Sigmoid colon (tissue), 7 donors: ENCODE results near the gene PPM1E. TPM values are rescaled to one million over a fixed set of nuclear protein-coding genes. Genes with fewer than 3 reads are reported as not detected.

Experiments used
- DNase-seq: peaks from one replicate; pipeline ENCODE4 v3.0.0-alpha.2; 2019
- H3K27ac ChIP-seq, 4 donors: fragments of 200-600 bp; sonication (generic); one replicate each; pipeline ENCODE4 v1.5.1; 2016 to 2019; ENCODE audit warnings: mild to moderate bottlenecking in 1 of 4
- H3K27me3 ChIP-seq, 3 donors: fragments of 200-600 bp; sonication (generic); one replicate each; pipeline ENCODE4 v1.5.1; 2019; ENCODE audit warnings: mild to moderate bottlenecking in 1 of 3
- H3K36me3 ChIP-seq, 4 donors: fragments of 200-600 bp; sonication (generic); one replicate each; pipeline ENCODE4 v1.5.1; 2016 to 2019
- H3K4me1 ChIP-seq, 4 donors: fragments of 200-600 bp; sonication (generic); one replicate each; pipeline ENCODE4 v1.5.1; 2017 to 2019
- H3K4me3 ChIP-seq, 4 donors: fragments of 200-600 bp; sonication (generic); one replicate each; pipeline ENCODE4 v1.5.1; 2017 to 2019; ENCODE audit warnings: mild to moderate bottlenecking in 2 of 4, moderate library complexity in 1 of 4
- H3K9me3 ChIP-seq, 4 donors: fragments of 200-600 bp in 3 of 4; sonication (generic) in 3 of 4; one replicate each; pipeline versions ENCODE4 v1.5.1 to v1.6.1; 2013 to 2019
- EP300 ChIP-seq, 4 donors: sonication (generic); formaldehyde crosslinking; IDR thresholded peaks; one replicate each; pipeline ENCODE4 v1.6.1; 2017; ENCODE audit warnings: antibody characterized with exemption in 4 of 4
- POLR2A ChIP-seq, 2 donors: fragments of 450-650 bp; IDR thresholded peaks; one replicate each; pipeline ENCODE4 v1.6.1; 2016; ENCODE audit warnings: antibody characterized with exemption in 2 of 2, mild to moderate bottlenecking in 2 of 2, moderate library complexity in 2 of 2
- POLR2AphosphoS5 ChIP-seq, 4 donors: sonication (generic); formaldehyde crosslinking; IDR thresholded peaks; one replicate each; pipeline ENCODE4 v1.6.1; 2017; ENCODE audit warnings: antibody characterized with exemption in 4 of 4
- WGBS, 2 donors: extraction: QIAGEN DNeasy Blood & Tissue Kit; methylation state at CpG; one replicate each; pipeline ENCODE4 v1.1.7; 2013; 5-methylcytosine and 5-hydroxymethylcytosine counted together
- intact Hi-C: fragments of 100-400 bp; cut with DNase I; formaldehyde crosslinking; loops from one replicate; pipeline ENCODE4 v1.15.1; 2023
- polyA plus RNA-seq, 3 donors: library from polyadenylated mRNA; stranded (reverse); fragments of 200-250 nt; gene quantifications; one replicate each; pipeline ENCODE4 v1.2.3, GENCODE V29; 2013
- total RNA-seq, 4 donors: library from RNA; depleted of rRNA; stranded (reverse); fragments of >200 nt; gene quantifications; one replicate each; pipeline ENCODE4 v1.1.0, GENCODE V29; 2016
- TF ChIP-seq, protein P1 (sequence below), 4 experiments: fragments of 450-650 bp in 3 of 4; fragments of 200-600 bp in 1 of 4; IDR thresholded peaks; one replicate each; pipeline ENCODE4 v1.5.1; 2016 to 2019; ENCODE audit warnings: antibody characterized with exemption in 4 of 4, mild to moderate bottlenecking in 3 of 4, moderate library complexity in 2 of 4
- donor health status: healthy with polysubstance abuse.
- donor health status: Bipolar disorder and iron deficiency.
- donor health status: healthy.

Gene PPM1E
- total and polyA plus RNA-seq, 7 donors: 0.16 to 0.55 (median 0.36) TPM; not detected in 2

GRCh38 chr17:58722696-58723095 is 33.0 kb upstream of the PPM1E start:
- Histone ChIP-seq H3K27ac (no peak overlapping the region), H3K4me3 (no peak overlapping the region), H3K27me3 (no peaks in the 10 kb centered on the region), H3K4me1 (no peaks in the 10 kb centered on the region), H3K9me3 (no peaks in the 10 kb centered on the region), H3K36me3 (peaks cover 0 to 51% (median 6%) of the 10 kb centered on the region in 4 donors)
- TF ChIP-seq POLR2AphosphoS5 (IDR thresholded peaks at IDR 0.05): no peak
- TF ChIP-seq, protein P1, sequence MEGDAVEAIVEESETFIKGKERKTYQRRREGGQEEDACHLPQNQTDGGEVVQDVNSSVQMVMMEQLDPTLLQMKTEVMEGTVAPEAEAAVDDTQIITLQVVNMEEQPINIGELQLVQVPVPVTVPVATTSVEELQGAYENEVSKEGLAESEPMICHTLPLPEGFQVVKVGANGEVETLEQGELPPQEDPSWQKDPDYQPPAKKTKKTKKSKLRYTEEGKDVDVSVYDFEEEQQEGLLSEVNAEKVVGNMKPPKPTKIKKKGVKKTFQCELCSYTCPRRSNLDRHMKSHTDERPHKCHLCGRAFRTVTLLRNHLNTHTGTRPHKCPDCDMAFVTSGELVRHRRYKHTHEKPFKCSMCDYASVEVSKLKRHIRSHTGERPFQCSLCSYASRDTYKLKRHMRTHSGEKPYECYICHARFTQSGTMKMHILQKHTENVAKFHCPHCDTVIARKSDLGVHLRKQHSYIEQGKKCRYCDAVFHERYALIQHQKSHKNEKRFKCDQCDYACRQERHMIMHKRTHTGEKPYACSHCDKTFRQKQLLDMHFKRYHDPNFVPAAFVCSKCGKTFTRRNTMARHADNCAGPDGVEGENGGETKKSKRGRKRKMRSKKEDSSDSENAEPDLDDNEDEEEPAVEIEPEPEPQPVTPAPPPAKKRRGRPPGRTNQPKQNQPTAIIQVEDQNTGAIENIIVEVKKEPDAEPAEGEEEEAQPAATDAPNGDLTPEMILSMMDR (IDR thresholded peaks at IDR 0.05): no peak
- no peak for TF ChIP-seq EP300 (IDR thresholded peaks at IDR 0.05)
- TF ChIP-seq POLR2A (IDR thresholded peaks at IDR 0.05): no peak
- no peak for DNase-seq
- intact Hi-C loops: no loop called here
- WGBS, 2 donors: 95 to 99% methylated on average over 2 of the region's 2 CpGs

GRCh38 chr17:58728798-58729197 is 26.9 kb upstream of the PPM1E start:
- intact Hi-C loops: no loop called here

DNA sequence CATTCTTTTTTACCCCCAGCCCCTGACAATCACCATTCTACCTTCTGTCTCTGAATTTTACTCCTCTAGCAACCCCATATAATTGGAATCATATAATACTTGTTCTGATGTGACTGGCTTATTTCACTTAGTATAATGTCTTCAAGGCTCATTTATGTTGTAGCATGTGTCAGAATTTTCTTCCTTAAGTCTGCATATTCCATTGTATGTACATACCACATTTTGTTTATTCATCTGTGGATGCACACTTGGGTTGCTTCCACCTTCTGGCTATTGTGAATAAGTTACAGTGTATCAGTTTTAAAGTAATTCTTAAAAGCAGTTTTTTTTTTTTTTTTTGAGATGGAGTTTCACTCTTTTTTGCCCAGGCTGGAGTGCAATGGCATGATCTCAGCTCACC is 24.7 kb upstream of the PPM1E start:
- Histone ChIP-seq H3K9me3 (no peaks in the 10 kb centered on the region), H3K4me3 (no peak overlapping the region), H3K4me1 (no peaks in the 10 kb centered on the region), H3K36me3 (peaks cover 0 to 35% (median 2%) of the 10 kb centered on the region in 4 donors), H3K27ac (no peak overlapping the region), H3K27me3 (no peaks in the 10 kb centered on the region)
- intact Hi-C loops: no loop called here
- DNase-seq: no peak
- no peak for TF ChIP-seq POLR2AphosphoS5 (IDR thresholded peaks at IDR 0.05)
- no peak for TF ChIP-seq EP300 (IDR thresholded peaks at IDR 0.05)
- no peak for TF ChIP-seq POLR2A (IDR thresholded peaks at IDR 0.05)
- TF ChIP-seq, protein P1 (IDR thresholded peaks at IDR 0.05): no peak

More at GRCh38 chr17:58728798-58729197, 26.9 kb upstream of the PPM1E start:
- H3K4me3 ChIP-seq: no peak overlapping the region
- H3K27ac ChIP-seq: no peak overlapping the region
- H3K4me1 ChIP-seq: no peaks in the 10 kb centered on the region
- TF ChIP-seq, protein P1 (IDR thresholded peaks at IDR 0.05): no peak
- TF ChIP-seq EP300 (IDR thresholded peaks at IDR 0.05) (no peak), POLR2A (IDR thresholded peaks at IDR 0.05) (no peak), POLR2AphosphoS5 (IDR thresholded peaks at IDR 0.05) (no peak)
- no peak for DNase-seq
- peaks cover 0 to 42% (median 2%) of the 10 kb centered on the region in 4 donors for H3K36me3 ChIP-seq
- 29 to 48% methylated on average over 1 of the region's 1 CpG for WGBS, 2 donors
- H3K9me3 ChIP-seq: no peaks in the 10 kb centered on the region
- H3K27me3 ChIP-seq: no peaks in the 10 kb centered on the region

GRCh38 chr17:58734040-58734439 is 21.6 kb upstream of the PPM1E start:
- peaks cover 0 to 31% (median 2%) of the 10 kb centered on the region in 4 donors for H3K36me3 ChIP-seq
- H3K4me3 ChIP-seq: no peak overlapping the region
- no peak for DNase-seq
- no peaks in the 10 kb centered on the region for H3K4me1 ChIP-seq
- 89 to 96% methylated on average over 3 of the region's 3 CpGs for WGBS, 2 donors
- intact Hi-C loops: no loop called here
- no peaks in the 10 kb centered on the region for H3K9me3 ChIP-seq
- H3K27ac ChIP-seq: no peak overlapping the region
- no peaks in the 10 kb centered on the region for H3K27me3 ChIP-seq
- TF ChIP-seq POLR2A (IDR thresholded peaks at IDR 0.05) (no peak), EP300 (IDR thresholded peaks at IDR 0.05) (no peak), POLR2AphosphoS5 (IDR thresholded peaks at IDR 0.05) (no peak)
- TF ChIP-seq, protein P1 (IDR thresholded peaks at IDR 0.05): no peak

GRCh38 chr17:58734811-58735210 is 20.8 kb upstream of the PPM1E start:
- no peak overlapping the region for H3K4me3 ChIP-seq
- 73 to 88% methylated on average over 3 of the region's 3 CpGs for WGBS, 2 donors
- DNase-seq: no peak
- TF ChIP-seq, protein P1 (IDR thresholded peaks at IDR 0.05): no peak
- H3K9me3 ChIP-seq: no peaks in the 10 kb centered on the region
- no peaks in the 10 kb centered on the region for H3K4me1 ChIP-seq
- no peaks in the 10 kb centered on the region for H3K27me3 ChIP-seq
- intact Hi-C loops: no loop called here
- peaks cover 0 to 27% (median 2%) of the 10 kb centered on the region in 4 donors for H3K36me3 ChIP-seq
- H3K27ac ChIP-seq: no peak overlapping the region
